GM21360 (cell line): ENCODE measurements around the gene PDE1A.

Experiments
- ATAC-seq: cut with Tn5 transposase; IDR thresholded peaks from one replicate; pipeline ENCODE4 v1.9.1; 2021; ENCODE audit warnings: mild to moderate bottlenecking, moderate library complexity; ENCODE audit not compliant: unreplicated experiment

The PDE1A gene

GRCh38 chr2:182144041-182144775, 282.6 kb downstream of the PDE1A start:
- ATAC-seq = no peak

- no peak for ATAC-seq
These were observed 284.8 kb downstream of the PDE1A start for GRCh38 chr2:182142062-182142461.

- ATAC-seq = no peak
These were observed 292.6 kb downstream of the PDE1A start for GRCh38 chr2:182134201-182134600.

GRCh38 chr2:182133195-182133891, 293.5 kb downstream of the PDE1A start:
- no peak for ATAC-seq

GRCh38 chr2:182132605-182133004, 294.2 kb downstream of the PDE1A start:
- no peak for ATAC-seq

DNA sequence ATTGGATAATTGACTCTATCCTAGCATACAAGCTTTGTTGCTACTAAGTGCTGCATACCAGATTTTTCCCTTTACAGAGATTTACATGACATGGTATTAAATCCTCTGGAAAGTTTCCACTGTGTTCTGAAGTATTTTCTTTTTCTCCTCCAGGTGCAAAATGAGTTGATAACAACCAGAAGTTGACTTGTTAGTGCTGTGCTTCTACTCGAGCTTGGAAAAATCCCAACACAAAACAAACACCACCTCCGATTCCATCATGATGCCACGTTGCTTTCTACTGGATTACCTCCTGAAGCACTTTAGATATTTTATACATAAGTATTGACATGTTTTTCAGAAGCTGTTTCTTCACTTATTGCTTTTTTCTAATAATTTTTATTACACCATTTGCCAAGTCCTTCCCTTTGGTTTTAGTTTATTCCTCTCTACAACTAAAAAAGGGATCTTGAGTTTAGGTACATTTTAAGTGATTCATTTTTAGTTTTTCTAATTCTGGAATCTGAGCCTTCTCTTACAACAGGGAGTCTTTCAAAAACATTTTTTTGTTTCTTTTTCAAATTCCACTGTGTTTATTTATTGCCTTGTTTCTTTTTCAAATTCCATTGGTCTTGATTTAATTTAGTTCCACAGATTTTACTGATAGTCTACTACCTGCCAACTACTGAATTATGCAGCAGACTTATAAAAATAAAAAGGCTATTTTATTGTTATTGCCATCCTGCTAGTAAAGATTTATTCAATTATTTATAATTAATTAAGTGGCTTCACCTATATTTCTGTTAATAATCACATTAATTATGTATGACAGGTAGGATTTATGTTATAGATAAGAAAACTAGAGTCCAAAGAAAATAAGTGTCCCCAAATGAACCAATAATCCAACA, 297.8 kb downstream of the PDE1A start:
- ATAC-seq = no peak

DNA sequence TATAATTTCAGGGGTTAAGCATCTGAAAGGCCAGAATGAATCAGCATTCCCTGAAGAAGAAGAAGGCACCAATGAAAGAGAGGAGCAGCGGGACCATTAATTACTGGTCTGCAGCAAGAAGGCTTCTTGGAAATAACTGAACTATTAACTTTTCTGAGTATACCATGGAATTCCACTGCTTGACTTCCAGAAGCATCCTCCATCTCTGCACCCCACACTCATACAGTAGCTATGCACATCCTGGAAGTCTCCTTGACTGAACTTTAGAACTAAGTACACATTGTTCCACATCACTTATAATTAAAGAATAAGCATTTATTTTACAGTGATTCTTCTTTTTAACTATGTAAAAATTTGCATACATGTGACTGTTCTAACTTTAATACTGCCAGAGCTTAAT, 309.6 kb downstream of the PDE1A start:
- ATAC-seq = no peak

GRCh38 chr2:182116774-182117173, 310.1 kb downstream of the PDE1A start:
- no peak for ATAC-seq

DNA sequence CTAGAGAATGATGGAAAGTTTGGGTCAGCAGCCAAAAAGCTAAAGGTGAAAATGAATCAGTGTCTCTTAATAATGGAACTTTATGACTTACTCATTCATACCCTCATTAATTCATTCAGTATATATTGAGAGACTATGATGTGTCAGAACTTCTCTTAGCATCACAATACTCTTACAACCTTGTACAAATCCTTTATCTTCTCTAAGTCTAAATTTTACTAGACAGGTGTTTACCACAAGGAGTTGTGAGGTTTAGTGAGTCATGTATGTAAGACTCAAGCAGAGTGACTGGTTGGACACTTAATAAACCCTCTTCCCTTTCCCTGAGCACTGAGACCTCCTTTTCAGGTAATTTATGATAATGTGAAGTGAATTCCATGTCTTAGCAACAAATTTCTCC, 311.6 kb downstream of the PDE1A start:
- no peak for ATAC-seq

- ATAC-seq = no peak
These were observed 313.5 kb downstream of the PDE1A start for GRCh38 chr2:182113334-182113733.

DNA sequence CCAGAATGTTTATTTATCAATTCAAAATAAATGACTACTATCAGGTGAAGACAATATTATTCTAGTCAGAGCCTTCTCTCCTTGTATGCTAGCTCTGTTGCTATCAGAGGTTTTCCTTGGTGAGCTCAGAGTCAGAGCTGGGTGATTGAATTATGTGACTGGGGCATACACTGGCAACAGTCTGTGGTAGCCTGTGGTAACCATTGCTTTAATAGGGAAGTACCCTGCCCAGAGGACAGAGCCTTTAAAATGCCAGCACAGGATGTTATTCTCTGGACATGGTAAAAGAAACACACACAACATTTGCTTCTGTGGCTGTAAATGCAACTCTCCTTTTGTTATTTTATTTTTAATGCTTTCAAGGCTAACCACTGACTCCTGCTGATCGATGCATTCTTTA, 316.5 kb downstream of the PDE1A start:
- ATAC-seq = no peak

DNA sequence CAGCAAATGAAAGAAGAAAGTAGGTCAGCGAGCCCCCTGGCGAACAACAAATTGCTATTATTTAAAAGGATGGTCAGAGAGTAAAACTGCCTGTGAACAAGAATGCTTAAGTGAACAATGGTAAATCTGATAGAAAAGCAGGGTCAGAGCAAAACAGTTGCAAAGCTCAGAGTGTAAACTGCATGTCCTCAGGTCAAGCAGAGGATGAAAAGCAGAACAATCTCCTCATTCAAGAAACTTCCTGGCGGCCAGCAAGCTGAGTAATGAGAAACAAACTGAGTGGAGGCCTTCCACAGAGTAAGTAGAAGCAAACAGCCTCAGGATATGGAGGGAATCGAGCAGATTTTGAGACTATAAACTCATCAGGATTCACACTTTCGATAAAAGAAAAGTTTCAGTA, 323.3 kb downstream of the PDE1A start:
- no peak for ATAC-seq

- peak; percentile 54 for ATAC-seq
These were observed 325.6 kb downstream of the PDE1A start for GRCh38 chr2:182101263-182101662.

- no peak for ATAC-seq
These were observed 328.2 kb downstream of the PDE1A start for GRCh38 chr2:182098648-182099047.

- no peak for ATAC-seq
These were observed 329.2 kb downstream of the PDE1A start for GRCh38 chr2:182097571-182098164.

GRCh38 chr2:182090486-182090885, 336.4 kb downstream of the PDE1A start:
- no peak for ATAC-seq
